Activated T-cell treated with anti-CD3 and anti-CD28 coated beads for 1 hour (primary cell): ENCODE results near the gene MDH2.
"Not testable (repeated sequence)": the region's sequence is repeated elsewhere in the genome, so short reads cannot be mapped to it uniquely, and the experiment has no call there.

Source experiments
- DNase-seq: peaks from one replicate; pipeline ENCODE4 v3.0.0-alpha.2; 2020; ENCODE audit warnings: low read depth

Gene MDH2

DNA sequence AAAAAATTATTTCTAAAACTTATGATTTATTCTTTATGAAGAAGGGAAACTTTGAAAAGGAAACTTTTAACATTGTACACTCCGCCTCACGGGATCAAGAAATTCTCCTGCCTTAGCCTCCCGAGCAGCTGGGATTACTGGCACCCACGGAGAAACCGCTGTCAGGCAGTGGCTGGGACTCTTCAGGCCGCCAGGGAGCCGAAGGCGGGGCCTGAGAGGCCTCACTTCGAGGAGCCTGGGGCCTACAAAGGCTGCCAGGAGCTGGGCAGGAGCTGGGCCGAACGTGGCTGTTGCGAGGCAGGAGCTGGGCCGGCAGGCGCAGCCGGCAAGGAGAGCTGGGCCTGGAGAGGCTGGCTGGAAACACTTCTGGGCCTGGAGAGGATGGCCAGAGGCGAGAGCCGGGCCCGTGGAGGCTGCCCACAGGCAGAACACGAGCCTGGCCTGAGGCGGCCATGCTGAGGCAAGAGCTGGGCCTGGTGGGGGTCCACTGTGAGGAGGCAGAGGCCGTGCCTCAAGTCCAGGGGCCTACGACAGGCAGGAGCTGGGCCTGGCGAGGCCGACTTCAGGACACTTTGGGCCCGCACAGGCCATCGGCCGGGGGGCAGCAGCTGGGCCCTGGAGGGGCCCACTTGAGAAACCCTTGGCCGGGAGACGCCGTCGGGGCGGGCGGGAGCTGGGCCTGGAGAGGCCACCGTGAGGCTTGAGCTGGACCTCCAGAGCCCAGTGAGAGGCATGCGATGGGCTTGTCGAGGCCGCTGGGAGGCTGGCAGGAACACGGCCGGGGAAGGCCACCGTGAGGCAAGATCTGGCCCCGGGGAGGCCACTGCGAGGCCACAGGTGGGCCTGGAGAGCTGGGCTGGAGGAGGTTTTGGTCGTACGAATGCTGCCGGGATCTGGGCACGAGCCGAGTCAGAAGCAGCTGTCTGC is 23.7 kb downstream of the MDH2 start:
- DNase-seq: no peak

DNA sequence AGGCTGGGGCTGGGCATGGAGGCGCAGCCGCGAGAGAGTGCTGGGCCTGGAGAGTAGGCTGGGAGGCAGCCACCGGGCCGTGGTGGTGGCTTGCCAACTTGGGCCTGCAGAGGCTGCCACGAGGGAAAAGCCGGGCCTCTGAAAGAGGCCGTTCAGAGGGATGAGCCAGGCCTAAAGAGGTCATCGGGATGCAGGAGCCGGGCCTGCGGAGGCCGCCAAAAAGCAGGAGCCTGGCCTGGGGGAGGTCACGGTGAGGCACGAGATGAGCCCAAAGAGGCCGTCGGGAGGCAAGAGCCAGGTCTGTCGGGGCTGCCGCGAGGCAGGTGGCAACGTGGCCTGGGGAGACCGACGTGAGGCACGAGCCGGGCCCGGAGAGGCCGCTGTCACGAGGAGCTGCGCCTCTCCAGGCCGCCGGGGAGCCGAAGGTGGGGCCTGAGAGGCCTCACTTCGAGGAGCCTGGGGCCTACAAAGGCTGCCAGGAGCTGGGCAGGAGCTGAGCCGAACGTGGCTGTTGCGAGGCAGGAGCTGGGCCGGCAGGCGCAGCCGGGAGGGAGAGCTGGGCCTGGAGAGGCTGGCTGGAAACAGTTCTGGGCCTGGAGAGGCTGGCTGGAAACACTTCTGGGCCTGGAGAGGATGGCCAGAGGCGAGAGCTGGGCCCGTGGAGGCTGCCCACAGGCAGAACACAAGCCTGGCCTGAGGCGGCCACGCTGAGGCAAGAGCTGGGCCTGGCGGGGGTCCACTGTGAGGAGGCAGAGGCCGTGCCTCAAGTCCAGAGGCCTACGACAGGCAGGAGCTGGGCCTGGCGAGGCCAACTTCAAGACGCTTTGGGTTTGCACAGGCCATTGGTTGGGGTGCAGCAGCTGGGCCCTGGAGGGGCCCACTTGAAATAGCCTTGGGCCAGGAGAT is 24.6 kb downstream of the MDH2 start:
- DNase-seq: no peak

DNA sequence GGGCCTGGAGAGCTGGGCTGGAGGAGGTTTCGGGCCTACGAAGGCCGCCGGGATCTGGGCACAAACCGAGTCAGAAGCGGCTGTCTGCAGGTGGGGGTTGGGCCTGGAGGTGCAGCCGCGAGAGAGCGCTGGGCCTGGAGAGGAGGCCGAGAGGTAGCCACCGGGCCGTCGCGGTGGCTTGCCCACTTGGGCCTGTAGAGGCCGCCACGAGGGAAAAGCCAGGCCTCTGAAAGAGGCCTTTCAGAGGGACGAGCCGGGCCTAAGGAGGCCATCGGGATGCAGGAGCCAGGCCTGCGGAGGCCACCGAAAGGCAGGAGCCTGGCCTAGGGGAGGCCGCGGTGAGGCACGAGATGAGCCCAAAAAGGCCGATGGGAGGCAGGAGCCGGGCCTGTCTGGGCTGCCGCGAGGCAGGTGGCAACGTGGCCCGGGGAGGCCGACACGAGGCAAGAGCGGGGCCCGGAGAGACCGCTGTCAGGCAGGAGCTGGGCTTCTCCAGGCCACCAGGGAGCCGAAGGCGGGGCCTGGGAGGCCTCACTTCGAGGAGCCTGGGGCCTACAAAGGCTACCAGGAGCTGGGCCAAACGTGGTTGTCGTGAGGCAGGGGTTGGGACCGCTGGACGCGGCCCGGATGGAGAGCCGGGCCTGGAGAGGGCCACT is 25.6 kb downstream of the MDH2 start:
- no peak for DNase-seq

DNA sequence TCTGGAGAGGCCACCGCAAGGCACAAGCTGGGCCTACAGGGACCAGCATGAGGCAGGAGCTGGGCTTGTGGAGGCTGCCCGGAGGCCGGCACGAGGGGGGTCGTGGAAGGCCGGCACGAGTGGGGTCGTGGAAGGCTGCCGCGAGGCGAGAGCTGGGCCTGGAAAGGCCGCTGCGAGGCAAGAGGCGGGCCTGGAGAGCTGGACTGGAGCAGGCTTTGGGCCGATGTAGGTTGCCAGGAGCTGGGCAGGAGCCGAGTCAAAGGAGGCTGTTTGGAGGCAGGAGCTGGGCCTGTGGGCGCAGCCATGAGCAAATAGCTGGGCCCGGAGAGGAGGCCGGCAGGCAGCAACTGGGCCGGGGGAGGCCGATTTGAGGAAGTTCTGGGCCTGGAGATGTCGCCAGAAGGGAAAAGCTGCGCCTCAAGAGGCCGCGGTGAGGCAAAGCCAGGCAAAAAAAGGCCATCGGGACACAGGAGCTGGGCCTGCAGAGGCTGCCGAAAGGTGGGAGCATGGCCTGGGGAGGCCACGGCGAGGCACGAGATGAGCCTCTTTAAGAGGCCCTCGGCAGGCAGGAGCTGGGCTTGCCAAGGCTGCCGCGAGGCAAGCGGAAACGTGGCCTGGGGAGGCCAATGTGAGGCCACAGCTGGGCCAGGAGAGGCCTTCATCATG is 26.5 kb downstream of the MDH2 start:
- DNase-seq: no peak

DNA sequence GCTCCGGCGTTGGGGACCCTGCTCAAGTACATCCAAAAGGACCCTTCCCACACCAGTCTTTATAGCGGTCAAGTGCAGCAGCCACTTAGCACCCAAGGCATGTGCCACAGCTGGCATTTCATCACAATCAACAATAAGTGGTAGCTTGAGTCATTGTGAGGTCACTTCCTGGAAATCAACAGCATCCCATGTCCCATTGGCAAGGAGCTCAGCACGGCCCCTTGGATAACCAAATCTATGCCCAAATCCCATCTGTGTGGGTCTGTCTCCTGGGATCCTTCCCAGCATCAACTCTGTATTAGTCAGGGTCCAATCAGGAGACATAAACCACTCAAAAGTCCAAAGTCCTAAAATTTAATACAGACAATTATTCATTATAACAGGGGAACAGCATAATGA is 27.1 kb downstream of the MDH2 start:
- DNase-seq: no peak

DNA sequence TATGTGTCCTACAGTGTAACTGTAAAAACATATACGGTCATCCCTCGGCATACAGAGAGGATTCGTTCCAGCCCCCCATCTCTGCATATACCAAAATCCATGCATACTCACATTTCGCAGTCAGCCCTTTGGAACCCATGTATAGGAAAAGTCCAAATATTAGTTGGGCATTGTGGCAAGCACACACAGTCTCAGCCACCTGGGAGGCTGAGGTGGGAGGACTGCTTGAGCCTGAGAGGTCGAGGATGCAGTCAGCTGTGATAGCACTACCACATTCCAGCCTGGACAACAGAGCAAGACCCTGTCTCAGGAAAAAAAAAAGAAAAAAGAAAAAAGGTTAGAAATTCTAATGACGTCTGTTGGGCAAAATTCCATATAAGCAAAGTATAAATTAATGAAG is 29.1 kb downstream of the MDH2 start:
- DNase-seq: no peak

DNA sequence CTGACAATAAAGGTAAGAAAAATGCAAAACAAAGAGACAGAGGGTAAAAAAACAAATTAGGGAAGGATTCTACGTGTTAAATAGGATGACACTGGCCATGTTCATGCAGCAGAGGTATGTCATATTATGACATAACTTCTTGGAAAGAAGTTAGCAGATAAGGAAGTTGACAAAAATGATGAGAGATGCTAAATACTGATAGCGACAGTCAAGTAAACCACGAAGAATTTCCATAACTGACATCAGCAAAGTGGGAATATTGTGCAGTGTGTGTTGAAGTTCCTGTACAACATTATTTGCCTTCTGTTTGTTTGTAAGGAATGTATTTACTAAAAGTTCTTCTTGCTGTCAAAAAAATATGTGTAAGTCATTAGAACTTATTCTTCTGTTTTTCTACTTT is 29.5 kb downstream of the MDH2 start:
- no peak for DNase-seq

DNA sequence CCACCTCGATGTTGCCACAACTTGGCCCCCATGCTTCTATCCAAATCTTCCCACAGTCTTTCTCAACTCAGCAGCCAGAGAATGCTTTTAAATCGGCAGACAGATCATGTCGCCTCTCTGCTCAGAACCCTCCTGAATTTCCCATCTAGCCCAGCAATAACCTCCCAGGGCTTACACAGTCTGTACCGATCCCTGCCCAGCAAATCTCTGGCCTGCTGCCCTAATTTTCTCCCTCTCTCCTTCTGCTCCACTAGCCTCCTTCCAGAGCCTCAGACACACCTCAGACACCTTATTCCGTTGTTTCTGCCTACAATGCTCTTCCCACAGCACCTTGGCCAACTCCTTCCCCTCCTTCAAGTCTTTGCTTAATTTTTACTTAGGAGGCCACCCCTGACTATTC is 32.3 kb downstream of the MDH2 start:
- DNase-seq: no peak

DNA sequence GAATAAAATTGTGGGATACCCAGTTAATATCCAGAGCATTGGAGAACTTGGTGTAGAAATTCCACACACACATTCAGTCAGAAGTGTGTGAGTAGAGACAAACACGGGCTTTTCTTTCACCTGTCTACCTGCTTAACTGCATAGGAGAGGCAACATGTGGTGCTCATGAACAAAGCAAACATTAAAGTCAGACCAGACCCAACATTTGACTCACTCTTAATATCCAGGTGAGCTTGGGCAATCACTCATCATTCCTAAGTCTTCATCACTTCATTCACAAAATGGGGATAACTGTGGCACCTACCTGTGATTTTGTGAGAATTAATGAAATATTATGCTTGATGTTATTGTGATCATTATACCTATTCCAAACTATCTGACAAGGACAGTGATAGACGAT is 36.2 kb downstream of the MDH2 start:
- DNase-seq: not testable (repeated sequence)

DNA sequence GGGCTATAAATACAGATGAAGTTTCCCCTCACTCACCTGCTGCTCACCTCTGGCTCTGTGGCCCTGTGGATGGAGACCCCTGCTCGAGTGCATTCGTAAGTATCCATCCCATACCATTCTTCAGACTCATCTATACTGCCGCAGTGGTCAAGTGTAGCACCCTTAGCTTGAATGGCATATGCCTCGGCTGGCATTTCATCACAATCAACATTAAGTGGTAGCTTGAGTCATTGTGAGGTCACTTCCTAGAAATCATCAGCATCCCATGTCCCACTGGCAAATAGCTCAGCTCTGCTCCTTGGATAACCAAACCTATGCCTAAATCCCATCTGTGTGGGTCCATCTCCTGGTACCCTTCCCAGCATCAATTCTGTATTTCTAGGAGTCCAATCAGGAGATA is 38.2 kb downstream of the MDH2 start:
- DNase-seq: no peak

DNA sequence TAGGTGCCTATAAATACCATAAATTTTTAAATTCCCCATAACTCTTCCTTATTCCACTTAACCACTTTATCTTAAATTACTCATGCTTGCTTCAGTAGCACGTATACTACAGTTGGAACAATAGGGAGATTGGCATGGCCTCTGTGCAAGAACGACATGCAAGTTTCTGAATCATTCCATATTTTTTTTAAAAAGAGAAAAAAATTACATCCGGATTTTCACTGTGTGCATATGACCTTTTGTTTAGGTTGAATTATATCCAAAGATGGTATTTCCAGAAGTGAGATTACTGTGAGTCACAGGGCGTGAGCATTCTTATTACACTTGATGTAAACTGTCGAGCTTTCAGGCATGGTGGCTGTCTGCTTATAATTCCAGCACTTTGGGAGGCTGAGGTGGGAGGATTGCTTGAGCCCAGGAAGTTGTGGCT is 39.5 kb downstream of the MDH2 start:
- not testable (repeated sequence) for DNase-seq

DNA sequence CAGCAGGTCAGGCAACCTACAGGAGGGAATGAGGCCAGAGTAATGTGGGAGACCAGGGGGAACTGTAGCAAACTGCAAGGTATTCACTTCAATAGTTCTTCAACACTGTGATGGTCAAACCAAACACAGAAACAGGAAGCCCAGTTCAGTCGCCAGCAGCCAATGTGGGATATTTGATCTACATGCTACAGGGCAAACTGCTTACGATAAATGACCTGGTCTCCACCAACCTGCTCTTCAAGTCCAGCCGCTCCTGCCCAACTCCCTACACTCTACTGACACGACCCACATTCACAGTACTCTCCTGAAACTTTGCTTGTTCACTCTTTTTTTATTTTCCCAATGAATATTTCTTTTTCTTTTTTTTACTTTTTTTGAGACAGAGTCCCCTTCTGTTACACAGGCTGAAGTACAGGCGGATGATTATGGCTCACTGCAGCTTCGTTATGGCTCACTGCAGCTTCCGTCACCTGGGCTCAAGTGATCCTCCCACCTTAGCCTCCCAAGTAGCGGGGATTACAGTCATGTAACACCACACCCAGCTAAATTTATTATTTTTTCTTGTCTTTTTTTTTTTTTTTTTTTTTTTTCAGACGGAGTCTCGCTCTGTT is 42.1 kb downstream of the MDH2 start:
- DNase-seq: no peak

DNA sequence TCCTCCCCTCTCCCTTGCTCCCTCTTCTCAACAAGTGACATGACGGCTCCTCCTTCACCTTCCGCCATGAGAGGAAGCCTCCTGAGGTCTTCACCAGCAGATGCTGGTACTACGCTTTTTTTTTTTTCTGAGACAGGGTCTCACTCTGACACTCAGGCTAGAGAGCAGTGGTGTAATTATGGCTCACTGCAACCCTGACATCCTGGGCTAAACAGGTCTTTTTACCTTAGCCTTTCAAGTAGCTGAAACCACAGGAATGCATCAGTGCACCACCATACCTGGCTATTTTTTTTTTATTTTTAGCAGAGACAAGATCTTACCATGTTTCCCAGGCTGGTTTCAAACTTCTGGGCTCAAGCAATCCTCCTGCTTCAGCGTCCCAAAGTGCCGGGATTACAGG is 43.6 kb downstream of the MDH2 start:
- DNase-seq: no peak

DNA sequence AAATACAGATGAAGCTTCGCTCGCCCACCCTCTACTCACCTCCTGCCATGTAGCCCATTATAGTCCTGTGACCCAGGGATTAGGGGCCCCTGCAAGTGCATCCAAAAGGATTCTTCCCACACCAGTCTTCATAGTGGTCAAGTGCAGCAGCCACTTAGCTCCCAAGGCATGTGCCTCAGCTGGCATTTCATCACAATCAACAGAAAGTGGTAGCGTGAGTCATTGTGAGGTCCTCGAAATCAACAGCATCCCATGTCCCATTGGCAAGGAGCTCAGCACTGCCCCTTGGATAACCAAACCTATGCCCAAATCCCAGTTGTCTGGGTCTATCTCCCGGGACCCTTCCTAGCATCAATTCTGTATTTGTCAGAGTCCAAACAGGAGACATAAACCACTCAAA is 45.6 kb downstream of the MDH2 start:
- not testable (repeated sequence) for DNase-seq

DNA sequence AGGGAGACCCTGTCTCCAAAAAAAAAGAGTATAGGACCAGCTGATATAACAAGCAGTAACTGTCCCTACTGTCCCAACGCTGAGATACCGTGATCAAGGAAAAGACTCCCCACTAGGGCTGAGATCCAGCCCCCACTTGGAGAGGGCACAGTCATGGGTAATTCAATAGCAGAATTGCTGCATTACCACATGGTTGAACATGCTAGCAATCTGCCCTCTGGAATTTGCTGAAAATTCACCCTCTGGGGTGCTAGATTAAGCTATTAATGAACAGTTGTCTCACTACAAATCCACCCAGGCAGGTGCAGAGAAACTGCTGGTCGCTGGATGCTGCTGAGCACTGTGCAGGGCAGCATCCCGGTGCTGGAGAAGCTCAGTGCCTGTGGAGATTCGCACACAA is 46.4 kb downstream of the MDH2 start:
- DNase-seq: not testable (repeated sequence)

DNA sequence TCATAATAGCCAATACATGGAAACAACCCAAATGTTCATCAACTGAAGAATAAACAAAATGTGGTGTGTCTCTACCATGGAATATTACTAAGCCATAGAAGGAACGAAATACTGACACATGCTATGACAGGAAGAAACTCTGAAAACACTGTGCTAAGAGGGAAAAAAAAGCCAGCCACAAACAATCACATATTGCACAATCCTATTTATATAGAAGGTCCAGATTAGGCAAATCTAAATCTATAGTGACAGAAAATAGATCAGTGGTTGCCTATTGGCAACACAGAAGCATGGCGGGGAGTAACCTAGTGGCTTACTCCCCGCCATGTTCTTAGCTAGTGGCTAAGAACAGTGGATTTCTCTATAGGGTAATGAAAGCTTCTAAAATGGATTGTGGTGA is 48.0 kb downstream of the MDH2 start:
- DNase-seq: no peak

DNA sequence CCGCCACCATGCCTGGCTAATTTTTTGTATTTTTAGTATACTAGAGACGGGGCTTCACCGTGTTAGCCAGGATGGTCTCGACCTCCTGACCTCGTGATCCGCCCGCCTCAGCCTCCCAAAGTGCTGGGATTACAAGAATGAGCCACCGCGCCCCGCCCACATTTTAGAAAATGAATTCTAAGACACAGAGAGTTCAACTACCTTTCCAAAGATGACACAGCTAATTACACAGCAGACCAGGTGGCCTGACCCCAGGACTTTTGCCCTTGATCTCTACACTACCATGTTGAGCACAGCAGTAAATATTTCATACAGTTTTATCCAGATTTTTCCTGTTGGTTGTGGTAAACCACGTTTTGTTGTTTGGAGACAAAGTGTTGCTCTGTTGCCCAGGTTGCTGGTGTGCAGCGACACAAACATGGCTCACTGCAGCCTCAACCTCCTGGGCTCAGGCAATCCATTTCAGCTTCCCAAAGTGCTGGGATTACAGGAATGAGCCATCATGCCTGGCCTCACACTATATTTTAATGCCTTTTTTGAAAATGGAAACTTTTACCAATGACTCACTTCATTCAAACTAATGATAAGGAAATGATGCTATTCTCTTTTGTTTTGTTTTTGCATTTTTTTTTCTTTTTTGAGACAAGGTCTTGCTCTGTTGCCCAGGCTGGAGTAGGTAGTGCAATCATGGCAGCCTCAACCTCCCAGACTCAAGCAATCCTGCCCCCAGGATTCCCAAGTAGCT is 54.0 kb downstream of the MDH2 start:
- DNase-seq: not testable (repeated sequence)

DNA sequence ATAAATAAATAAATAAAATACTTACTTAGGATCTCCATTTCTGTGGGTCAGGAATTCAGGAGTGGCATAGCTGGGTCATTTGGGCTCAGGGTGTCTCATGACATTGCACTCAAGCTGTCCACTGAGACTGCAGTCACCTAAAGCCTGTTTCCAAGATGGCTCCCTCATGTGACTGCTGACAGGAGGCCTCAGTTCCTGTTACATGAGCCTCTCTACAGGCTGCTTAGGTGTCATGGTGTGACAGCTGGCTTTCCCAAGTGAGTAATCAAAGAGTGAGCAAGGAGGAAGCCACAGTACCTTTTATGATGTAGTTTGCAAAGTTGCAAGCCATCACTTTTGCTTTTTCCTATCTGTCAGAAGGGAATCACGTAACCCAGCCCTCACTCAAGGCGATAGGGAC is 55.9 kb downstream of the MDH2 start:
- not testable (repeated sequence) for DNase-seq

DNA sequence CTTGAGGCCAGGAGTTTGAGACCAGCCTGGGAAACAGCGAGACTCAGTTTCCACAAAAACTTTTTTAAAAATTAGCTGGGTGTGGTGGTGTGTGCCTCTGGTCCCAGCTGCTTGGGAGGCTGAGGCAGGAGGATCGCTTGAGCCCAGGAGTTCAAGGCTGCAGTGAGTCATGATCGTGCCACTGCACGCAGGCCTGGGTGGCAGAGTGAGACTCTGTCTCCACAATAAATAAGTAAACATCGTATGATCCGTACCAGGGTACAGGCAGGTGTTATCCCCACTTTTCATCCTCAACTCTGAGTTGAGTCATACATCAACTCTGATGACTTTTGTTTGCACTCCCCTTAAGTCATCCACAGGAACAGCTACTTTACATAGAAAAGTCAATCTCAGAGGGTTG is 58.2 kb downstream of the MDH2 start:
- DNase-seq: not testable (repeated sequence)

DNA sequence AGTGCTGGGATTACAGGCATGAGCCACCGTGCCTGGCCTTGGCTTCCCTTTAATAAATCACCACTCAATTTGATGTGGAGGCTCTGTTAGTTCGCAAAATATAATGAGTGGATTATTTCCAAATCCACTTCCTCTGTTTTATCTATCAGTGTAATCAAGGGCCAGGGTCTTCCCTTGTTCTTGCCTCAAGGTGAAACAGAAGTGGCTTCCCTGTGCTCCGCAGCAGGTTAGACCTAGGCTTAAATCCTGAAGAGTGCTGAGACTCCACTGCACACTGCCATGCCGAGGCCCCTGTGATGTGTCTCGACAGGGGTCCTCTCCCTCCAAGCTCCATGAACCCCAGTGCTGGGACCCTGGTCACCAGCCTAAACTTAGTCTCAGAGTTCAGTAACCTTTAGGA is 59.0 kb downstream of the MDH2 start:
- no peak for DNase-seq
